Measurements from ENCODE around the gene WDR41.

GRCh38 chr5:77391240-77391765 is 100.8 kb downstream of the WDR41 start:
- no peak for TF ChIP-seq ZBTB12 (CRISPR knock-in tag; IDR thresholded peaks at IDR 0.05)
- no peak for TF ChIP-seq IRF2 (CRISPR knock-in tag; IDR thresholded peaks at IDR 0.05)
- no peak for TF ChIP-seq ZNF282 (CRISPR knock-in tag; IDR thresholded peaks at IDR 0.05)
- TF ChIP-seq POLR2A (conservative IDR thresholded peaks at IDR 0.05): no peak
- TF ChIP-seq ZNF121 (CRISPR knock-in tag; conservative IDR thresholded peaks at IDR 0.05): no peak
- no peak for TF ChIP-seq NR3C1 (CRISPR knock-in tag; IDR thresholded peaks at IDR 0.05)
- TF ChIP-seq SMC3 (conservative IDR thresholded peaks at IDR 0.05; ENCODE audit: insufficient read depth, low read depth, low read length): no peak
- TF ChIP-seq ZNF263 (CRISPR knock-in tag; IDR thresholded peaks at IDR 0.05; ENCODE audit: borderline replicate concordance): no peak

Measured in K562 (cell line).